GM19324 (cell line): ENCODE data around the gene KREMEN1.

Source experiments
- ATAC-seq: cut with Tn5 transposase; IDR thresholded peaks from one replicate; pipeline ENCODE4 v1.9.1; 2021; ENCODE audit warnings: mild to moderate bottlenecking, moderate library complexity; ENCODE audit not compliant: unreplicated experiment, low FRiP score

The KREMEN1 gene

GRCh38 chr22:29048822-29049654 lies 23.8 kb upstream of the KREMEN1 start:
- no peak for ATAC-seq

GRCh38 chr22:29049655-29050263 lies 23.1 kb upstream of the KREMEN1 start:
- no peak for ATAC-seq

- no peak for ATAC-seq
Measured at GRCh38 chr22:29050457-29050856, 22.4 kb upstream of the KREMEN1 start.

GRCh38 chr22:29053048-29053702 lies 19.7 kb upstream of the KREMEN1 start:
- no peak for ATAC-seq

- no peak for ATAC-seq
Measured at GRCh38 chr22:29054251-29054767, 18.5 kb upstream of the KREMEN1 start.

GRCh38 chr22:29055192-29055830 lies 17.5 kb upstream of the KREMEN1 start:
- ATAC-seq: no peak

GRCh38 chr22:29056472-29056871 lies 16.4 kb upstream of the KREMEN1 start:
- no peak for ATAC-seq

GRCh38 chr22:29060251-29060869 lies 12.5 kb upstream of the KREMEN1 start:
- no peak for ATAC-seq

- ATAC-seq: no peak
Measured at GRCh38 chr22:29060931-29061330, 11.9 kb upstream of the KREMEN1 start.

- no peak for ATAC-seq
Measured at GRCh38 chr22:29061773-29062172, 11.1 kb upstream of the KREMEN1 start, which contains the start of gene C22orf31. C22orf31 (minus strand) TSS chr22:29061831; CDS start chr22:29061792, 39 bp downstream.

GRCh38 chr22:29062286-29062821 lies 10.5 kb upstream of the KREMEN1 start:
- ATAC-seq: no peak

GRCh38 chr22:29065468-29066190 lies 7.2 kb upstream of the KREMEN1 start:
- ATAC-seq: no peak

- ATAC-seq: no peak
Measured at GRCh38 chr22:29069463-29069862, 3.4 kb upstream of the KREMEN1 start.

- ATAC-seq: no peak
Measured at GRCh38 chr22:29070490-29070889, 2.3 kb upstream of the KREMEN1 start.

- ATAC-seq: no peak
Measured at GRCh38 chr22:29071261-29072045, 1.4 kb upstream of the KREMEN1 start.

GRCh38 chr22:29072193-29072978 lies 449 bp upstream of the KREMEN1 start:
- peak; percentile 82 for ATAC-seq

- ATAC-seq: no peak
Measured at GRCh38 chr22:29073618-29074275, 912 bp downstream of the KREMEN1 start.
